Raji (cell line): ENCODE data around the gene GRAMD1B.

Source experiments
- POLR2A ChIP-seq: IDR thresholded peaks from 2 replicates; pipeline ENCODE4 v1.6.1; 2011; ENCODE audit warnings: low read depth, low read length, control low read depth; ENCODE audit not compliant: insufficient read depth

The GRAMD1B gene

GRCh38 chr11:123521930-123522329 lies 91.9 kb downstream of the GRAMD1B start:
- TF ChIP-seq POLR2A = no peak

- no peak for TF ChIP-seq POLR2A
These were observed 93.5 kb downstream of the GRAMD1B start for GRCh38 chr11:123523539-123523938.

GRCh38 chr11:123525097-123525496 lies 95.0 kb downstream of the GRAMD1B start:
- no peak for TF ChIP-seq POLR2A

- no peak for TF ChIP-seq POLR2A
These were observed 95.4 kb downstream of the GRAMD1B start for GRCh38 chr11:123525511-123525918.

- no peak for TF ChIP-seq POLR2A
These were observed 96.1 kb downstream of the GRAMD1B start for GRCh38 chr11:123526027-123526805.

GRCh38 chr11:123526918-123527317 lies 96.8 kb downstream of the GRAMD1B start:
- no peak for TF ChIP-seq POLR2A

GRCh38 chr11:123527526-123527925 lies 97.5 kb downstream of the GRAMD1B start:
- no peak for TF ChIP-seq POLR2A

- no peak for TF ChIP-seq POLR2A
These were observed 97.9 kb downstream of the GRAMD1B start for GRCh38 chr11:123527947-123528346.

- TF ChIP-seq POLR2A = no peak
These were observed 101.3 kb downstream of the GRAMD1B start for GRCh38 chr11:123531325-123531724.

- TF ChIP-seq POLR2A = no peak
These were observed 102.1 kb downstream of the GRAMD1B start for GRCh38 chr11:123532131-123532530.

- TF ChIP-seq POLR2A = no peak
These were observed 105.3 kb downstream of the GRAMD1B start for GRCh38 chr11:123535401-123535800.

- no peak for TF ChIP-seq POLR2A
These were observed 106.8 kb downstream of the GRAMD1B start for GRCh38 chr11:123536690-123537437.

GRCh38 chr11:123537726-123538125 lies 107.7 kb downstream of the GRAMD1B start:
- TF ChIP-seq POLR2A = no peak

- no peak for TF ChIP-seq POLR2A
These were observed 113.7 kb downstream of the GRAMD1B start for GRCh38 chr11:123543797-123544196.

- no peak for TF ChIP-seq POLR2A
These were observed 114.7 kb downstream of the GRAMD1B start for GRCh38 chr11:123544631-123545375.
